Glutamatergic neuron (in vitro differentiated cells): ENCODE measurements around the gene PELI1. TPM values are rescaled to one million over a fixed set of nuclear protein-coding genes. Genes with fewer than 3 reads are reported as not detected.

Source experiments
- DNase-seq: peaks from one replicate; pipeline ENCODE4 v3.0.0; 2022
- H3K27ac Mint-ChIP-seq: one replicate; pipeline ENCODE4 v1.8.0; 2020; ENCODE audit warnings: mild to moderate bottlenecking, mixed read lengths, inconsistent platforms; ENCODE audit not compliant: unreplicated experiment
- H3K27me3 Mint-ChIP-seq: one replicate; pipeline ENCODE4 v1.8.0; 2020; ENCODE audit warnings: mild to moderate bottlenecking, moderate library complexity, mixed read lengths, inconsistent platforms; ENCODE audit not compliant: unreplicated experiment
- H3K36me3 Mint-ChIP-seq: one replicate; pipeline ENCODE4 v1.8.0; 2020; ENCODE audit warnings: mild to moderate bottlenecking, mixed read lengths, inconsistent platforms; ENCODE audit not compliant: unreplicated experiment
- H3K4me1 Mint-ChIP-seq: one replicate; pipeline ENCODE4 v1.8.0; 2020; ENCODE audit warnings: mild to moderate bottlenecking, low read depth, mixed read lengths, inconsistent platforms; ENCODE audit not compliant: unreplicated experiment
- H3K4me3 Mint-ChIP-seq: one replicate; pipeline ENCODE4 v1.8.0; 2020; ENCODE audit warnings: mild to moderate bottlenecking, mixed read lengths, inconsistent platforms; ENCODE audit not compliant: unreplicated experiment
- H3K9me3 Mint-ChIP-seq: one replicate; pipeline ENCODE4 v1.8.0; 2020; ENCODE audit warnings: mild to moderate bottlenecking, moderate library complexity, mixed read lengths, inconsistent platforms; ENCODE audit not compliant: unreplicated experiment
- CTCF ChIP-seq: fragments of 200-600 bp; sonication (generic); IDR thresholded peaks from one replicate; pipeline ENCODE4 v1.5.0; 2021; ENCODE audit not compliant: partially characterized antibody, unreplicated experiment
- total RNA-seq: library from RNA; stranded (reverse); fragmentation: NEBNext Ultra II Directional; extraction: Animal tissue kit (Norgen Biotek cat#: 25700); gene quantifications from one replicate; pipeline ENCODE4 v1.2.1, GENCODE V29; 2021; ENCODE audit not compliant: unreplicated experiment

Gene PELI1
- total RNA-seq, 1 donor from 2014 or later: 58.2 TPM

DNA sequence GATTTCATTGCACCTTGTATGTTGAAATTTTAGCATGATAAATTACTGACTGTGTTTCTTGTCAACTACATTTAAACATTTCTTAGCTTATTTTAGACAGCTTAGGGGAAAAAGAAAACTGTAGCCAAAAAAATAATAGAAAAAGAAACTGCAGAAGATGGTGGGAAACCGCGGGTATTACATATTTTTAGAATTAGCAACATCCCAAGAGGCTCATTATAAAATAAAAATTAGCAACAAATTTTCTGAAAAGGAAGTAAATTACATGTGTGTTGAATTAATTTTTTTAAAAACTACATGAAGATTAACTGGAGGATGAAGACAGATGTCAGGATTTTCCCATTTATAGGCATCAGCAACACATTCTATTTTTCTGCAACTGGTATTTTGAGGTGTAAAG, 4.3 kb downstream of the PELI1 start:
- H3K36me3 Mint-ChIP-seq: no peaks in the 10 kb centered on the region
- H3K4me1 Mint-ChIP-seq: peaks cover 27% of the 10 kb centered on the region
- no peak for TF ChIP-seq CTCF
- H3K27me3 Mint-ChIP-seq: peaks cover 6% of the 10 kb centered on the region
- H3K9me3 Mint-ChIP-seq: peaks cover 11% of the 10 kb centered on the region
- no peak for DNase-seq
- H3K27ac Mint-ChIP-seq: no peak overlapping the region
- H3K4me3 Mint-ChIP-seq: peak overlapping the region; percentile 25

GRCh38 chr2:64137996-64138395, 6.2 kb downstream of the PELI1 start:
- H3K27ac Mint-ChIP-seq: no peak overlapping the region
- no peaks in the 10 kb centered on the region for H3K36me3 Mint-ChIP-seq
- H3K4me1 Mint-ChIP-seq: peaks cover 22% of the 10 kb centered on the region
- TF ChIP-seq CTCF: no peak
- no peak overlapping the region for H3K4me3 Mint-ChIP-seq
- peaks cover under 1% of the 10 kb centered on the region for H3K9me3 Mint-ChIP-seq
- peaks cover 2% of the 10 kb centered on the region for H3K27me3 Mint-ChIP-seq
- no peak for DNase-seq

- H3K9me3 Mint-ChIP-seq: no peaks in the 10 kb centered on the region
- no peak for DNase-seq
- H3K27ac Mint-ChIP-seq: no peak overlapping the region
- H3K4me3 Mint-ChIP-seq: no peak overlapping the region
- no peak for TF ChIP-seq CTCF
- H3K27me3 Mint-ChIP-seq: peaks cover 2% of the 10 kb centered on the region
- no peaks in the 10 kb centered on the region for H3K36me3 Mint-ChIP-seq
- peaks cover 22% of the 10 kb centered on the region for H3K4me1 Mint-ChIP-seq
These were observed 6.7 kb downstream of the PELI1 start for GRCh38 chr2:64137567-64137966.

GRCh38 chr2:64135421-64135820, 8.8 kb downstream of the PELI1 start:
- Mint-ChIP-seq H3K9me3 (no peaks in the 10 kb centered on the region), H3K27me3 (no peaks in the 10 kb centered on the region), H3K27ac (no peak overlapping the region), H3K4me3 (no peak overlapping the region), H3K36me3 (no peaks in the 10 kb centered on the region), H3K4me1 (peaks cover 7% of the 10 kb centered on the region)
- DNase-seq: no peak
- TF ChIP-seq CTCF: no peak

GRCh38 chr2:64134813-64135212, 9.4 kb downstream of the PELI1 start:
- Mint-ChIP-seq H3K36me3 (no peaks in the 10 kb centered on the region), H3K27ac (no peak overlapping the region), H3K9me3 (no peaks in the 10 kb centered on the region), H3K4me3 (no peak overlapping the region), H3K4me1 (peaks cover 7% of the 10 kb centered on the region), H3K27me3 (no peaks in the 10 kb centered on the region)
- DNase-seq: no peak
- no peak for TF ChIP-seq CTCF
